HG02870 (cell line): ENCODE results near the gene POU4F3.

Source experiments
- ATAC-seq: cut with Tn5 transposase; IDR thresholded peaks from one replicate; pipeline ENCODE4 v1.9.1; 2021; ENCODE audit warnings: mild to moderate bottlenecking, moderate library complexity; ENCODE audit not compliant: unreplicated experiment

The POU4F3 gene

DNA sequence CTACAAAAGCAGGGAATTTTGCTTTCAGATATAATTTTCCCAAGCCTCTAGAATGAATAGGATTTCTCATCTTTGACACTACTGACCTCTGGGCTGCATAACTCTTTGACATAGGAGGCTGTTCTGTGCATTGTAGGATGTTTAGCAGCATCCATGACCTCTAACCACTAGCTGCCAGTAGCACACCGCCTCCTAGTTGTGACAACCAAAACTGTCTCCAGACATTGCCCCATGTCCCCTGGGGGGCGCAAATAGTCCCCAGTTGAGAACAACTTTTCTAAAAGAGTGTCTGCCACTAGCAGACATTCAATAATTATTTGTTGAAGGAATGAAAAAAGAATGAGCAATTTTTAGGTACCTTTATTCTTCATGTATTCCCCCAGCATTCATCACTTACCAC lies 51.8 kb downstream of the POU4F3 start:
- ATAC-seq, result no peak
